MG63 (cell line): ENCODE results near the gene TBL1Y. TPM values are rescaled to one million over a fixed set of nuclear protein-coding genes. Genes with fewer than 3 reads are reported as not detected.
"Not testable (repeated sequence)": the region's sequence is repeated elsewhere in the genome, so short reads cannot be mapped to it uniquely, and the experiment has no call there.

ENCODE experiments used
- DNase-seq: peaks from one replicate; pipeline ENCODE4 v3.0.0-alpha.2; 2020
- H3K27me3 ChIP-seq: fragments of 250-450 bp; sonication (Bioruptor Pico); 2 replicates; pipeline ENCODE4 v1.5.1; 2020; ENCODE audit warnings: mild to moderate bottlenecking, moderate library complexity
- H3K36me3 ChIP-seq: fragments of 250-450 bp; sonication (Bioruptor Pico); 2 replicates; pipeline ENCODE4 v1.5.1; 2020; ENCODE audit warnings: mild to moderate bottlenecking, moderate library complexity
- H3K4me3 ChIP-seq: fragments of 250-450 bp; sonication (Bioruptor Pico); 2 replicates; pipeline ENCODE4 v1.5.1; 2020; ENCODE audit warnings: mild to moderate bottlenecking, moderate library complexity
- H3K9me3 ChIP-seq: fragments of 250-450 bp; sonication (Bioruptor Pico); 2 replicates; pipeline ENCODE4 v1.5.1; 2020; ENCODE audit warnings: mild to moderate bottlenecking, moderate library complexity
- total RNA-seq: library from RNA; depleted of rRNA; stranded (reverse); fragments of >200 nt; shearing (Covaris generic); gene quantifications from 2 replicates; pipeline ENCODE4 v1.2.3, GENCODE V29; 2014; ENCODE audit warnings: low replicate concordance

Gene TBL1Y
- total RNA-seq, 1 experiment from 2014 or later, result not detected

GRCh38 chrY:7008578-7009355 lies 98.3 kb downstream of the TBL1Y start:
- no peak for DNase-seq
- Histone ChIP-seq H3K9me3 (no peaks in the 10 kb centered on the region), H3K27me3 (no peaks in the 10 kb centered on the region), H3K4me3 (no peak overlapping the region), H3K36me3 (no peaks in the 10 kb centered on the region)

GRCh38 chrY:7013051-7013450 lies 102.6 kb downstream of the TBL1Y start:
- Histone ChIP-seq H3K9me3 (no peaks in the 10 kb centered on the region), H3K4me3 (no peak overlapping the region), H3K27me3 (no peaks in the 10 kb centered on the region), H3K36me3 (no peaks in the 10 kb centered on the region)
- no peak for DNase-seq

GRCh38 chrY:7016521-7016920 lies 106.0 kb downstream of the TBL1Y start:
- no peak for DNase-seq
- Histone ChIP-seq H3K27me3 (no peaks in the 10 kb centered on the region), H3K36me3 (no peaks in the 10 kb centered on the region), H3K9me3 (no peaks in the 10 kb centered on the region), H3K4me3 (no peak overlapping the region)

GRCh38 chrY:7017244-7018080 lies 107.0 kb downstream of the TBL1Y start:
- no peaks in the 10 kb centered on the region for H3K27me3 ChIP-seq

GRCh38 chrY:7039037-7039436 lies 128.5 kb downstream of the TBL1Y start:
- Histone ChIP-seq H3K27me3 (no peaks in the 10 kb centered on the region), H3K9me3 (no peaks in the 10 kb centered on the region), H3K36me3 (no peaks in the 10 kb centered on the region), H3K4me3 (no peak overlapping the region)
- DNase-seq, result no peak

More at GRCh38 chrY:7017244-7018080, 107.0 kb downstream of the TBL1Y start:
- Histone ChIP-seq H3K4me3 (no peak overlapping the region), H3K36me3 (no peaks in the 10 kb centered on the region), H3K9me3 (no peaks in the 10 kb centered on the region)
- DNase-seq, result no peak

- Histone ChIP-seq H3K4me3 (no peak overlapping the region), H3K36me3 (no peaks in the 10 kb centered on the region), H3K27me3 (no peaks in the 10 kb centered on the region), H3K9me3 (no peaks in the 10 kb centered on the region)
- no peak for DNase-seq
Measured at GRCh38 chrY:7040662-7041061, 130.2 kb downstream of the TBL1Y start.

GRCh38 chrY:7041983-7042382 lies 131.5 kb downstream of the TBL1Y start:
- no peak for DNase-seq
- H3K27me3 ChIP-seq, result no peaks in the 10 kb centered on the region
- H3K4me3 ChIP-seq, result no peak overlapping the region
- no peaks in the 10 kb centered on the region for H3K9me3 ChIP-seq
- no peaks in the 10 kb centered on the region for H3K36me3 ChIP-seq

- H3K27me3 ChIP-seq, H3K4me3 ChIP-seq, DNase-seq, H3K9me3 ChIP-seq, H3K36me3 ChIP-seq: not testable (repeated sequence)
Measured at GRCh38 chrY:7052461-7052860, 142.0 kb downstream of the TBL1Y start.

GRCh38 chrY:7056886-7057285 lies 146.4 kb downstream of the TBL1Y start:
- no peak for DNase-seq
- no peak overlapping the region for H3K4me3 ChIP-seq
- H3K9me3 ChIP-seq, result no peaks in the 10 kb centered on the region
- H3K27me3 ChIP-seq, result no peaks in the 10 kb centered on the region
- no peaks in the 10 kb centered on the region for H3K36me3 ChIP-seq

GRCh38 chrY:7078725-7079124 lies 168.2 kb downstream of the TBL1Y start:
- Histone ChIP-seq H3K27me3 (no peaks in the 10 kb centered on the region), H3K36me3 (no peaks in the 10 kb centered on the region), H3K9me3 (no peaks in the 10 kb centered on the region), H3K4me3 (no peak overlapping the region)
- DNase-seq, result no peak

- H3K4me3 ChIP-seq, DNase-seq, H3K36me3 ChIP-seq, H3K9me3 ChIP-seq, H3K27me3 ChIP-seq: not testable (repeated sequence)
Measured at GRCh38 chrY:7080548-7080947, 170.1 kb downstream of the TBL1Y start.

GRCh38 chrY:7085606-7086005 lies 175.1 kb downstream of the TBL1Y start:
- H3K4me3 ChIP-seq, result no peak overlapping the region
- DNase-seq, result peak; percentile 55
- H3K36me3 ChIP-seq, result no peaks in the 10 kb centered on the region

GRCh38 chrY:7092836-7093235 lies 182.3 kb downstream of the TBL1Y start:
- no peaks in the 10 kb centered on the region for H3K36me3 ChIP-seq
- H3K27me3 ChIP-seq, result no peaks in the 10 kb centered on the region
- H3K9me3 ChIP-seq, result no peaks in the 10 kb centered on the region
- peak; percentile 15 for DNase-seq
- H3K4me3 ChIP-seq, result no peak overlapping the region

More at GRCh38 chrY:7085606-7086005, 175.1 kb downstream of the TBL1Y start:
- Histone ChIP-seq H3K9me3 (no peaks in the 10 kb centered on the region), H3K27me3 (no peaks in the 10 kb centered on the region)

- no peaks in the 10 kb centered on the region for H3K9me3 ChIP-seq
- no peaks in the 10 kb centered on the region for H3K36me3 ChIP-seq
- no peak overlapping the region for H3K4me3 ChIP-seq
- no peaks in the 10 kb centered on the region for H3K27me3 ChIP-seq
- DNase-seq, result no peak
Measured at GRCh38 chrY:7094365-7094764, 183.9 kb downstream of the TBL1Y start.

GRCh38 chrY:7097021-7097420 lies 186.5 kb downstream of the TBL1Y start:
- Histone ChIP-seq H3K4me3 (no peak overlapping the region), H3K9me3 (no peaks in the 10 kb centered on the region)
- DNase-seq, result peak; percentile 54

GRCh38 chrY:7099742-7100141 lies 189.2 kb downstream of the TBL1Y start:
- Histone ChIP-seq H3K27me3 (no peaks in the 10 kb centered on the region), H3K9me3 (no peaks in the 10 kb centered on the region)
- DNase-seq, result no peak

More at GRCh38 chrY:7097021-7097420, 186.5 kb downstream of the TBL1Y start:
- H3K36me3 ChIP-seq, result no peaks in the 10 kb centered on the region
- H3K27me3 ChIP-seq, result no peaks in the 10 kb centered on the region

GRCh38 chrY:7102680-7103079 lies 192.2 kb downstream of the TBL1Y start:
- no peak for DNase-seq
- Histone ChIP-seq H3K36me3 (no peaks in the 10 kb centered on the region), H3K4me3 (no peak overlapping the region), H3K27me3 (no peaks in the 10 kb centered on the region), H3K9me3 (no peaks in the 10 kb centered on the region)

More at GRCh38 chrY:7099742-7100141, 189.2 kb downstream of the TBL1Y start:
- H3K36me3 ChIP-seq, result no peaks in the 10 kb centered on the region
- no peak overlapping the region for H3K4me3 ChIP-seq
